ENCODE measurements around the gene MYBPHL.
A peak's percentile ranks its signal among the peaks of the same experiment; 100 is the strongest.

The MYBPHL gene

GRCh38 chr1:109249654-109250401, 57.0 kb downstream of the MYBPHL start:
- in situ Hi-C loops (cut with MboI; ENCODE audit: low sequenced_read_pairs, unreplicated experiment): no loop called here
- no peak for DNase-seq (ENCODE audit: low spot score)
- TF ChIP-seq CTCF (IDR thresholded peaks at IDR 0.05; ENCODE audit: borderline replicate concordance, control extremely low read depth, extremely low read depth, insufficient read depth, missing control alignments): no peak

- peak; percentile 93 for DNase-seq (ENCODE audit: low spot score)
- in situ Hi-C loops (cut with MboI; ENCODE audit: low sequenced_read_pairs, unreplicated experiment): no loop called here
- TF ChIP-seq CTCF (IDR thresholded peaks at IDR 0.05; ENCODE audit: borderline replicate concordance, control extremely low read depth, extremely low read depth, insufficient read depth, missing control alignments): no peak
These were observed 57.8 kb downstream of the MYBPHL start, which contains the start of gene CELSR2 for GRCh38 chr1:109248797-109249629. Gene CELSR2 (plus strand): TSS chr1:109249539. CDS start chr1:109250080, 541 bp downstream.

GRCh38 chr1:109248444-109248796, 58.4 kb downstream of the MYBPHL start:
- no peak for DNase-seq (ENCODE audit: low spot score)
- in situ Hi-C loops (cut with MboI; ENCODE audit: low sequenced_read_pairs, unreplicated experiment): no loop called here
- TF ChIP-seq CTCF (IDR thresholded peaks at IDR 0.05; ENCODE audit: borderline replicate concordance, control extremely low read depth, extremely low read depth, insufficient read depth, missing control alignments): no peak

GRCh38 chr1:109247401-109248365, 59.1 kb downstream of the MYBPHL start:
- no peak for DNase-seq (ENCODE audit: low spot score)
- TF ChIP-seq CTCF (IDR thresholded peaks at IDR 0.05; ENCODE audit: borderline replicate concordance, control extremely low read depth, extremely low read depth, insufficient read depth, missing control alignments): no peak
- in situ Hi-C loops (cut with MboI; ENCODE audit: low sequenced_read_pairs, unreplicated experiment): no loop called here

GRCh38 chr1:109246141-109246551, 60.7 kb downstream of the MYBPHL start:
- no peak for DNase-seq (ENCODE audit: low spot score)
- in situ Hi-C loops (cut with MboI; ENCODE audit: low sequenced_read_pairs, unreplicated experiment): no loop called here
- TF ChIP-seq CTCF (IDR thresholded peaks at IDR 0.05; ENCODE audit: borderline replicate concordance, control extremely low read depth, extremely low read depth, insufficient read depth, missing control alignments): no peak

Measured in GM13976 (cell line).